Hepatocyte (in vitro differentiated cells): Measurements from ENCODE around the gene LY86. TPM values are rescaled to one million over a fixed set of nuclear protein-coding genes. Genes with fewer than 3 reads are reported as not detected.
A peak's percentile ranks its signal among the peaks of the same experiment; 100 is the strongest.

ENCODE experiments used
- DNase-seq: peaks from one replicate; pipeline ENCODE4 v3.0.0-alpha.2; 2016; ENCODE audit warnings: low spot score
- H2AFZ ChIP-seq: fragments of 200-600 bp; sonication (generic); 2 replicates; pipeline ENCODE4 v1.6.0; 2016; ENCODE audit warnings: antibody characterized with exemption, mild to moderate bottlenecking
- H3K27ac ChIP-seq: fragments of 200-600 bp; sonication (generic); 2 replicates; pipeline ENCODE4 v1.5.1; 2016; ENCODE audit warnings: mild to moderate bottlenecking
- H3K27me3 ChIP-seq: fragments of 200-600 bp; sonication (generic); 2 replicates; pipeline ENCODE4 v1.6.1; 2016
- H3K36me3 ChIP-seq: fragments of 200-600 bp; sonication (generic); replicated peaks from 2 replicates; pipeline ENCODE4 v1.5.1; 2016; ENCODE audit warnings: low read depth; ENCODE audit not compliant: insufficient read depth
- H3K4me1 ChIP-seq: fragments of 200-600 bp; sonication (generic); 2 replicates; pipeline ENCODE4 v1.5.1; 2016; ENCODE audit warnings: mild to moderate bottlenecking, moderate library complexity; ENCODE audit not compliant: insufficient read depth
- H3K4me2 ChIP-seq: fragments of 200-600 bp; sonication (generic); 2 replicates; pipeline ENCODE4 v1.6.0; 2016
- H3K4me3 ChIP-seq: fragments of 200-600 bp; sonication (generic); 2 replicates; pipeline ENCODE4 v1.5.1; 2016; ENCODE audit warnings: mild to moderate bottlenecking
- H3K79me2 ChIP-seq: fragments of 200-600 bp; sonication (generic); 2 replicates; pipeline ENCODE4 v1.6.0; 2017; ENCODE audit warnings: mild to moderate bottlenecking
- H3K9me2 ChIP-seq: fragments of 200-600 bp; sonication (generic); replicated peaks from 2 replicates; pipeline ENCODE4 v1.6.0; 2017; ENCODE audit warnings: mild to moderate bottlenecking; ENCODE audit not compliant: insufficient read depth
- H3K9me3 ChIP-seq: fragments of 200-600 bp; sonication (generic); 2 replicates; pipeline ENCODE4 v1.5.1; 2016; ENCODE audit warnings: low read depth, mild to moderate bottlenecking
- H4K20me1 ChIP-seq: fragments of 200-600 bp; sonication (generic); 2 replicates; pipeline ENCODE4 v1.6.0; 2016; ENCODE audit warnings: mild to moderate bottlenecking; ENCODE audit not compliant: insufficient read depth, poor library complexity, severe bottlenecking
- CTCF ChIP-seq: fragments of 200-600 bp; sonication (generic); IDR thresholded peaks from 2 replicates; pipeline ENCODE4 v1.5.1; 2016; ENCODE audit warnings: antibody characterized with exemption, mild to moderate bottlenecking; ENCODE audit not compliant: poor library complexity
- EZH2 ChIP-seq: fragments of 200-600 bp; sonication (generic); IDR thresholded peaks from 2 replicates; pipeline ENCODE4 v1.6.1; 2016; ENCODE audit warnings: antibody characterized with exemption, mild to moderate bottlenecking, borderline replicate concordance
- EZH2phosphoT487 ChIP-seq: fragments of 200-600 bp; sonication (generic); IDR thresholded peaks from one replicate; pipeline ENCODE4 v1.6.1; 2018; ENCODE audit warnings: antibody characterized with exemption, mild to moderate bottlenecking, low read depth, moderate library complexity; ENCODE audit not compliant: unreplicated experiment, severe bottlenecking
- WGBS: methylation state at CpG from one replicate; pipeline ENCODE4 v1.1.6; 2016; ENCODE audit warnings: low lambda C conversion rate; ENCODE audit errors: missing lambda C conversion rate; 5-methylcytosine and 5-hydroxymethylcytosine counted together
- polyA plus RNA-seq: library from polyadenylated mRNA; unstranded; fragments of >200 nt; fragmentation: Nextera tagmentation; extraction: Ambion mirVana; gene quantifications from 2 replicates; pipeline ENCODE4 v1.2.1, GENCODE V29; 2016
- total RNA-seq: library from RNA; depleted of rRNA; stranded (reverse); fragments of >200 nt; gene quantifications from 2 replicates; pipeline ENCODE4 v1.2.3, GENCODE V29; 2014

LY86 gene
- total and polyA plus RNA-seq, 2 experiments from 2014 or later, result 0.27 to 0.82 TPM

DNA sequence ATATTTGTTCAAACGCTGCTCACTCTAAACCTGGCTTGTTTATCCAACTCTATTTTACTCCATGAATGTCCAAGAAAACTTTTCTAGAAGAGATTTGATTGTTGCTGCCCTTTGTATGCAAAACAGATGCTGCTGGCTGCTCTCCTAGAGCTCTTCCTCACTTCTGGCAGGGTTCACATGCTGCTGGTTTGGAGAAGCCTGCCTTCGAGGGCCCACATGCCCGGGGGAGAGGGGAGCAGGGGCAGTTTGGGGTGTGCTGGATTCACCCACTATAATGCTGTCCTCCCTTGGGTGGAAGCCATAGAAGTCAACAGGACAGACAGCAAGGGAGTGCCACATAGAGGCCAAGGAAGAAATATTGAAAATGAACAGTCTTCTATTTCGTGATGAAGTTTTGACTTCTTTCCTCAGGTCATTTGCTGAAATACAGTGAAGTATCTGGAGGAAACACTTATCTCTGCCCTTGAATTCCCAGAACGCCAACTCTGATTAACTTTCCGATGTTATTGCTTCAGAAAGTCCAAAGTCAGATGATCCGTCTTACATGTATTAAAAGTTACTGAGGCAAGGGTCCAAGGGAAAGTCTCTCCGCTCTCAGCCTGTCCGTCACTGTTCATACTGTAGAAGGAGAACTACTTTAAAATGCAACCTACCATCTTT lies 32.4 kb downstream of the LY86 start:
- Histone ChIP-seq H3K9me2 (no peaks in the 10 kb centered on the region), H2AFZ (no peak overlapping the region), H3K36me3 (no peaks in the 10 kb centered on the region), H3K27me3 (no peaks in the 10 kb centered on the region), H3K27ac (no peak overlapping the region), H3K4me1 (peaks cover 11% of the 10 kb centered on the region), H3K79me2 (no peaks in the 10 kb centered on the region), H3K9me3 (no peaks in the 10 kb centered on the region), H3K4me3 (no peak overlapping the region), H4K20me1 (no peaks in the 10 kb centered on the region), H3K4me2 (no peak overlapping the region)
- WGBS, result 80% methylated on average over 9 of the region's 9 CpGs
- no peak for DNase-seq
- no peak for TF ChIP-seq CTCF
- TF ChIP-seq EZH2phosphoT487, result no peak
- no peak for TF ChIP-seq EZH2

- no peaks in the 10 kb centered on the region for H3K9me3 ChIP-seq
- H4K20me1 ChIP-seq, result no peaks in the 10 kb centered on the region
- TF ChIP-seq EZH2 (no peak), EZH2phosphoT487 (no peak), CTCF (no peak)
- H3K27me3 ChIP-seq, result no peaks in the 10 kb centered on the region
- no peak overlapping the region for H3K4me3 ChIP-seq
- 81% methylated on average over 1 of the region's 1 CpG for WGBS
- no peaks in the 10 kb centered on the region for H3K79me2 ChIP-seq
- no peak overlapping the region for H3K4me2 ChIP-seq
- no peaks in the 10 kb centered on the region for H3K9me2 ChIP-seq
- no peak overlapping the region for H3K27ac ChIP-seq
- no peak overlapping the region for H2AFZ ChIP-seq
- DNase-seq, result no peak
- H3K36me3 ChIP-seq, result no peaks in the 10 kb centered on the region
- peaks cover 11% of the 10 kb centered on the region for H3K4me1 ChIP-seq
Measured at GRCh38 chr6:6622501-6622900, 34.0 kb downstream of the LY86 start.

- no peaks in the 10 kb centered on the region for H3K36me3 ChIP-seq
- 42% methylated on average over 1 of the region's 1 CpG for WGBS
- no peaks in the 10 kb centered on the region for H3K27me3 ChIP-seq
- TF ChIP-seq EZH2 (no peak), CTCF (no peak), EZH2phosphoT487 (no peak)
- H3K4me2 ChIP-seq, result peak overlapping the region; percentile 28
- H4K20me1 ChIP-seq, result no peaks in the 10 kb centered on the region
- DNase-seq, result no peak
- H3K27ac ChIP-seq, result no peak overlapping the region
- no peaks in the 10 kb centered on the region for H3K9me2 ChIP-seq
- no peak overlapping the region for H3K4me3 ChIP-seq
- H2AFZ ChIP-seq, result no peak overlapping the region
- no peaks in the 10 kb centered on the region for H3K79me2 ChIP-seq
- peaks cover 11% of the 10 kb centered on the region for H3K4me1 ChIP-seq
- H3K9me3 ChIP-seq, result no peaks in the 10 kb centered on the region
Measured at GRCh38 chr6:6623553-6623952, 35.0 kb downstream of the LY86 start.
